IPS DF 19.7 (cell line): Measurements from ENCODE around the gene PRPF4.

Source experiments
- DNase-seq: peaks from one replicate; pipeline ENCODE4 v3.0.0-alpha.2; 2013; ENCODE audit warnings: low read depth, low spot score

The PRPF4 gene

DNA sequence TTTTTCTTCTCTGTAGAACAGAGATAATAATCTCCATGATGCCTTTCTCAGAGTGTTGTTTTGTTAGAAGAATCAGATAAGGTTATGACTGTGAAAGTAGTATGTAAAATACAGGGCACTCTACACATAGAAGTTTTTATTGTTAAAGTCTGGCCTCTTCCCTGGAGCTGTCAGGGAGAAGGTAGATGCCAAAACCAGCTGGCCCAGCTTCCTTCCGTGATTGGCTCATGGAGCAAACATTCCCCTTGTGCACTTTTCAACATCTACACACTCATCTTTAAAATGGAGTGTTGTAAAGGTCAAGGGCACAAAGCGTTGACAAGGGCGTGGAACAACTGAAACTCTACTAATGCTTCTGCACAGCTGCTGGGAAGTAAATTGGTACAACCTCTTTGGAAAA is 35.1 kb downstream of the PRPF4 start:
- DNase-seq, result no peak

DNA sequence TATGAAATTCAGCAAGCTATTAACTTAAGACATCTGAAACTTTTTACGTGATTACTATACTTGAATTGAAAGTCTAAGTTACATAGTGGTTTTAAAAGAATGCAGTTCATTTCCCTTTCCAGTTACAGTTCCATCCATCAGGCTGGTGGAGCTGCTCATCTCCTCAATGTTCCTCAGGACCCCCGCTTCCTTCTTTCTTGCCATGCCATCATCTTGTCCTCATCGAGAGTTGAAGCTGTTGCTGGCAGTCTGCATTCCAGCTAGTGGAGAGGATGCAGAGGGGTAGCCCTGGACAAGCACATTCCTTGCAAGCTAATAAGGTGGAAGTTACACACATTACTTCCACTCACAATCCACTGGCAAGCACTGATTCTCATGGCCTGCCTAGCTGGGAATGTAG is 36.5 kb downstream of the PRPF4 start:
- DNase-seq, result no peak

DNA sequence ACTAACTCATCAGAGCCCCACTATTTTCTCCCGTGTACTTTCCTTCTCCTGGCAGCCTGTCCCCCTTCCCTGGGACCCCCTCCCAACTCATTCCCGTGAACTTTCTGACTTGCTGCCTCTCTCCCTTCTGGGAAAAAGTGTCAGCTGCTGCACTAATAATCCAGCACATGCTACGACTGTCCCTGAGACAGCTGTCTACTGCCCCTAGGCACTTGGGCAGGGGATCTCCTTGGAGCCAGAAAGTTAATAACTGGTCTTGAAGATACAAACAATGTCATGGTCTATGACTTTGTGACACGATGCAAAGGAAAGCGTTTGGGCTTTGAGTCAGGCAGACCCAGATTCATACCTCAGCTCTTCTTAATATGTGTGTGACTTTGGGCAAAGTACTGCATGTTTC is 37.8 kb downstream of the PRPF4 start:
- DNase-seq, result no peak

DNA sequence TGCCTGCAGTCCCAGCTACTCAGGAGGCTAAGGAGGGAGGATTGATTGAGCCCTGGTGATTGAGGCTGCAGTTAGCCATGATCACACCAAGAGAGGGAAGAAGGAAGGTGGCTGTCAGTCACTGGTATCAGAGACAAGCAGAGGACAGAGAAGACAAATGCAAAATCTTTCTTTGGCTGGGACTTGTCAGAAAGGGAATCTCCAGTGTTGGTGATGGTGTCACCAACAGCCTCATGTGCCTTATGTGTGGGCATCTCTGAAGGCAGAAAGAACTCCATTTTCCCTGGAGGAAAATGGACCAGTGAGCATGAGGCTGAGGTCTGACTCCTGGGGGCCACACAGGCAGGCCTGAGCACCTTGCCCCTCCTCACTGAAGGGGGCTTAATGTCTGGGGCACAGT is 39.8 kb downstream of the PRPF4 start:
- DNase-seq, result no peak

DNA sequence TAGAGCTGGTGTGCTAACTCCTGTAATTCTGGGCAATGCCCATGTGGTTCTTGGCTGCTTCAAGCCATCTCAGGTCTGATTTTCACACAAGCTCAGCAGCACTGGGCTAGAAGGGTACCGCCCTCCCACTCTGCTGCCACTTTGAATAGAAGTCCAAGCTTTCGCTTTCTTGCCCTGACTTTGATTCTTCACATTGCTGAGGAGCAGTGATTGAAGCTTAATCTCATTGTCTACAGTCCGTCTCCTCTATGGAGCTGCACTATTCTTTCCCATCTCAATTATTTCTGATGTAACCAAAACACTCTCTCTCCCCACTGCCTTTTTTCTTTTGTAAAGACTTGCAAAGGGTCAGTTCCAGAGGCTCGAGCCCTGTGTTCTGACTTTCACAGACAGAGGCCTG is 40.6 kb downstream of the PRPF4 start:
- DNase-seq, result no peak

DNA sequence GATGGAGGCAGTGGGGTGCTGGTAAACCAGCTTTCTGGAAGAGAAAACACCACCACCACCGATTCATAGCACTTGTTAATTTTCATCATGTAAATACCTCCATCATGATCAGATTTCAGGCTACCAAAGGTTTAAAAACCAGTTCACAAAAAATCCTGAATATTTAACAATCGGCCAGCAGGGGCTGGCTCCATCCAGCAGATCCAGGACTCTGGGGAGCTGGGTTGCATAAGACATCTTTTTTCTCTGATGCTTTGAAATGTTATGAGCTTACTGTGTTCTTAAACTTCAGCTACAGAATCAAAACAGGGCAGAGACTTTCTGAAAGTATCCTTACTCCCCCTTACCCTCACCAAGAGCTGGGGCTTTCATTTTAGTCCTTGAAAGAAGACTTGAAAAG is 42.3 kb downstream of the PRPF4 start:
- no peak for DNase-seq

DNA sequence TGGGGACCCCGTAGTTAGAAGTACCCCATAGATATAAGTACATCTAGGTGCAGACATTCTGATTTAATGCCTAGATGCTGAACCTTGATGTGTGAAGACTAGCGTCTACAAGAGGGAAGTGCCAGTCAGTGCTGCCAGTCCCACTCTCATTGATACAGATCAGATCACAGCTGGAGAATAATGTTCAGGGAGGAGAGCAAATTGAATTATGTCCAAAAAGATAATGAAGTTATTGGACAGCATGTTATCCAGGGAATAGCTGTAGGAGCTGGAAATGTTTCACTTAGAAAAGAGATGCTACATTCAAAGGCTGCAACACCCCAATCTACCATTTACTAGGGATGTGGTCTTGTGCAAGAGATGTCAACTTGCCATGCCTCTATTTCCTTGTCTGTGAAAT is 43.6 kb downstream of the PRPF4 start:
- no peak for DNase-seq

DNA sequence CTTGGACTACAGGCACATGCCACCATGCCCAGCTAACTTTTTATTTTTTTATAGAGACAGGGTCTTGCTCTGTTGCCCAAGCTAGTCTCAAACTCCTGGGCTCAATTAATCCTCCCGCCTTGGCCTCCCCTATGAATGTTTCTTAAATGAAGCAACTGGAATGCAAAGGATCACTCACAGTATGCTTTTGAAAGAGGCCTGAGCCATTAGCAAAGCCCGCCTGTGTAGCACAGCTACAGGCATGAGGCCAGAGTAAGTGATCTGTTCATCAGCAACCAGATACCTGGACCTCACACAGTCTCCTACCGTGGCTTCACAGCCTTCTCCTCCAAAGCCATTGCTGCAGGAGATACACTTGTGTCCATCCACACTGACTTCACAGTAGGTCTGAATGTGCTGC is 44.6 kb downstream of the PRPF4 start:
- DNase-seq, result no peak

DNA sequence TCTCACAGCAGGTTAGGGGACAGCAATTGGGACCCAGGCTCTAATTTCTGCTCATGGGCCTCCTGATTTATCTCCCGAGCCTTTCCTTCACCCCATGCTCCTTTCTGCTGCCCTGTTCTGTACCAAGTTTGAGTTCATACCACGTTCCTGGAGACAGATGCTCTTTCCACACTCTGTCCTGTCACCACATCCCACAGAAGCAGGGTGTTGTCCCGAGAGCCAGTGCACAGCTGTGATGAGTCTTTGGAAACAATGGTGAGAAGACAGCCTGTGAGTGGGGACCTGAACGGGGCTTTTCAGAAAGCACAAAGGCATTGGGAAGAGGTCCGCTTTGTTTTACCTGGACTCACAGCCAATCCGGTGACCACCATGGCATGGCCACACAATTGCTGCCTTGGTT is 47.2 kb downstream of the PRPF4 start:
- DNase-seq, result no peak

DNA sequence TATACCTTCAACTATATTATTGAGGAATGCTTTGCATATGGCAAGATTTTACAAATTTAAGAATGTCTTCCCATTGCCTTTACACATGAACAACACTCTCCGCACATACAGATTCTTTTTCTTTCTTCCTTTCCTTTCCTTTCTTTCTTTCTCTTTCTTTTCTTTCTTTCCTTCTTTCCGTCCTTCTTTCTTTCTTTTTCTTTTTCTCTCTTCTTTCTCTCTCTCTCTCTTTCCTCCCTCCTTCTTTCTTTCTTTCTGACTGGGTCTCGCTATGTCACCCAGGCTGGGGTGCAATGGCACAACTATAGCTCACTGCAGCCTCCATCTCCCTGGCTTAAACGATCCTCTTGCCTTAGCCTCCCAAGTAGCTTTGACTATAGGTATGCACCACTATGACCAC is 50.8 kb downstream of the PRPF4 start:
- DNase-seq, result no peak

DNA sequence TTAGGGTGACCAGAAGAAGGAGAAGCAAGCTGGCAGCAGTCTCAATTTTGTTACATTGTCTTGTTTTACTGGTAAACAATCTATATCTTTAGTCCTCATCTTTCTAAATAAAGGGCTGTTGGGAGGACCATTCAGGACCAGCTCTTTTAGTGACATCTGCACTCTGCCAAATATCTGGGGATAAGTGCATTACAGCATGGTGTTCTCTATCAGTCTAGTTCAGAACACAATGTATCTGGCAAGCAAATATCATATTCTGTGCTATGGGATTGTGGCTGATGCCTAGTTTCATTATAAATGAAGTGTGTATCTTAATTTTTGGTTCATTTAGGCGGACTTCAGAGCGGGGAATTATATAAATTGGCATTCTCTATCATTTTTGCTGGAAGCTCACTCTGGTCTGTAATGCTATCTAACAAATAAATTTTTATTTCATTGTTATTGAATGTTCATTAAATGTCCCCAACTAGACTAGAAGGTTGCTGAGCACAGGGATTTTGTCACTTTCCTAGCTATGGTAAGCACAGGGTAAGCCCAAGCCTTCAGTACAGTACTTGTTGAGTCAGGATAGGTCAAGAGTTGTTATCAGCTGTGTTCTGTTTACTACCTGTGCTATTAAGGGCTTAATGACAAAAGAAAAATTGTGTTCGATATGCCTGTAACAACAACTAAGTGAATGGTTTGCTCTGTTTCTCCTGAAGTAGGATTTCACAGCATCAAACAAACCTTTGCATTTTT is 52.8 kb downstream of the PRPF4 start:
- no peak for DNase-seq

DNA sequence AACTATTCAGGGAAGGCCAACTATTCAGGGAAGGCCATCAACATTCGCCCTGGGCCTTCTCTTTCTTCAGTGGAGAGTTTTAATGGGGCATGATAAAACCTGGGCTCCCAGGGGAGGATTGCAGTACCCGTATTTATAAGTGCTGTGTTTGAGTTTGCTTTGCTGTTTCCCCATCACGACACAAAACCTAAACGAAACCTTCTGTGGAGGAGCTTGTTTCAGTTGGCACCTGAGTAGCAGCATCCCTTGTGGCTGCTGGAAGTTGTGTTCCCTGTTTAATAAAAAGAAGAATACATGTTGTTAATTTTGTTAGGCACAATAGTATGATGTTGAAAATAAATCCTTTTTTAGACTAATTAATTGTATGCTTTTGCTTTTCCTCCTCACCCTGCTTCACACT is 56.3 kb downstream of the PRPF4 start:
- no peak for DNase-seq

DNA sequence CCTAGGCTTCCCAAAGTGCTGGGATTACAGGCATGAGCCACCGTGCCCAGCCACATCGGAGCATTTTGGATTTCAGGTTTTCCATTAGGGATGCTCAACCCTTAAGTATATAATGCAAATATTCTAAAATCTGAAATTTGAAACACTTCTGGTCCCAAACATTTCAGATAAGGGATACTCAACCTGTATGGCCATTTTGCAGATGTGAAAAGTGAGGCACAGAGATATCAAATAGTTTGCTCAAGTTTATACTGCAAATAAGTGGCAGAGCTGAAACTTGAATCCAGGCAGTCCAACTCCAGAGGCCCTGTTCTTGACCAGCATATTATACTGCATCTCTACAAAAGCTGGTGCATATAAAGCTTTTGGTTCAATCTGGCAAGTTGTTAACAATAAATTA is 62.3 kb downstream of the PRPF4 start:
- DNase-seq, result no peak

DNA sequence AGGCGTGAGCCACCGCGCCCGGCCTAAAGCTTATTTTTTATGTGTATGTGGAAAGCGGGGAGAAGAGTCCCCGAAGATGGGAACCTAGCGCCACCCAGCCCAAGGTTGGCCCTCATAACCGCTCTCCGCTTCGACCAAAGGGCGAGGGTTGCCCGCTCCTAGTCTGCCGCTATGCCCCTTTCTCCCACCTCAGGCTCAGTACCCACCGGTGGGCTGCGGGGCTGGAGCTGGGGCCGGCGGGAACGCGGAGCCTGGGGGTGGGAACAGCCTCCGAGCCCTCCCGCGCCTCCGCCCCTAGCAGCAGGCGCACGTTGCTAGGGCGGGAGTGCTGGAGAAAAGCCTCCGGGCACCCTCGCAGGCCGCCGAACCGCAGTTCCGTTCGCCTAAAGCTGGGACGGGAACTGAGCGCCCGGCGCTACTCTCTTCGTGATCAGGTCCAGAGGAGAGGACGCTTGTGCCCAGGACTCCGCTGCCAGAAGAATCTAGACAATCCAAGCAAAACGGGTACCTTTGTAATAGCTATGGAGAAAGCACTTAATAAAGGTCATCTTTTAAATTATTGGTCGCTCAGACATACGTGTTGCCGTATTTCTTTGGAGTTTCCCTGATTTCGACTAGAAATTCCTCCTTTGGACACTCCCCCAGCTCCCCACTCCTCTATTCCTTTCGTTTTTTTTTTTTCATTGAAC is 64.7 kb downstream of the PRPF4 start, which contains the start of gene WDR31:
TSS of gene WDR31 (minus strand) at position 265 of the 689 bp plus-strand sequence. CDS start 8,253 bp downstream, outside the sequence.
- DNase-seq, result peak; percentile 56

DNA sequence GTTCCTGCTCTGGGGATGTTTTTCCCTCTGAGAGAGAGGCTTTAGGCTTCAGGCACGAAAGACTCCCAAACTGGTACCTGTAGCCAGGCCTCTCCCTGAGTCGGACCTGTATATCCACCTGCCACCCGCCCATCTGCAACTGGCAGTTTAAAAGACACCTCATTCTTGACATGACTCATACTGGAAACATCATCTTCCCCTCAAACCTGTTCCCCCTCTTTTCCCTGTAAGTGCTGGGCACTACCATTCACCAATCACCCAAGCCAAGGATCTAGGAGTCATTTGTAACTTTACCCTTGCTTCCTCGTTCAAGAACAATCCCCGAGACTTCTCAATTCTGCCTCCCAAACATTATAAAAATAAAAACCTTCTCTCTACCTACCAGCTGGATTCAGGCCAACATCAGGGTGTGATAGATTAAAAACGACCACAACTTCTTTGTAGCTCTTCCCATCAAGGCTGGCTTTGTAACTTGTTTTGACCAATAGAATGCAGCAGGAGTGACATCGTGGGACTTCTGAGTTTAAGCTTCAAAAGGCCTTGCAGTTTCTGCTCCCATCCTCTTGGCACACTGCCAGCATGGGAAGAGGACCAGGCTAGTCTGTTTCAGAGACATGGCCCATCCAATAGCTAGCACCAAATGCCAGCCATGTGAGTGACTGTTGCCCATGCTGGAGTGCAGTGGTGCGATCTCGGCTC is 66.4 kb downstream of the PRPF4 start:
- no peak for DNase-seq
